Stomach (tissue), 9 donors: Measurements from ENCODE around the gene FAR1. TPM values are rescaled to one million over a fixed set of nuclear protein-coding genes. Genes with fewer than 3 reads are reported as not detected.

Experiments
- DNase-seq, 2 donors: peaks; one replicate each; pipeline versions ENCODE4 v3.0.0 to v3.0.0-alpha.2; 2013 to 2019
- H3K27ac ChIP-seq, 5 donors: fragments of 200-600 bp in 4 of 5; sonication (generic) in 4 of 5; one replicate each; pipeline ENCODE4 v1.5.1; 2013 to 2019; ENCODE audit warnings: mild to moderate bottlenecking in 1 of 5, moderate library complexity in 1 of 5
- H3K27me3 ChIP-seq, 3 donors: fragments of 200-600 bp; sonication (generic); one replicate each; pipeline ENCODE4 v1.5.1; 2017 to 2019; ENCODE audit warnings: mixed run types in 1 of 3
- H3K36me3 ChIP-seq, 4 donors: fragments of 200-600 bp; sonication (generic); 1 replicate in 3 of 4; 2 replicates in 1 of 4; pipeline ENCODE4 v1.5.1; 2016 to 2019
- H3K4me1 ChIP-seq, 4 donors: fragments of 200-600 bp; sonication (generic); one replicate each; pipeline ENCODE4 v1.5.1; 2016 to 2019
- H3K4me3 ChIP-seq, 4 donors: fragments of 200-600 bp; sonication (generic) in 3 of 4; one replicate each; pipeline ENCODE4 v1.5.1; 2016 to 2019; ENCODE audit warnings: mild to moderate bottlenecking in 1 of 4
- H3K9me3 ChIP-seq, 4 donors: fragments of 200-600 bp; sonication (generic); one replicate each; pipeline ENCODE4 v1.5.1; 2016 to 2019
- EP300 ChIP-seq: sonication (generic); formaldehyde crosslinking; IDR thresholded peaks from one replicate; pipeline ENCODE4 v1.6.1; 2017; ENCODE audit warnings: antibody characterized with exemption
- POLR2A ChIP-seq, 4 donors: fragments of 450-650 bp; IDR thresholded peaks; one replicate each; pipeline ENCODE4 v1.6.1; 2016; ENCODE audit warnings: antibody characterized with exemption in 4 of 4, control low read depth in 2 of 4, mild to moderate bottlenecking in 1 of 4, moderate library complexity in 1 of 4
- POLR2AphosphoS5 ChIP-seq, 3 donors: sonication (generic); formaldehyde crosslinking; IDR thresholded peaks; one replicate each; pipeline ENCODE4 v1.6.1; 2016; ENCODE audit warnings: antibody characterized with exemption in 3 of 3
- WGBS, 5 donors: extraction: QIAGEN DNeasy Blood & Tissue Kit in 3 of 5; methylation state at CpG; one replicate each; pipeline versions ENCODE4 v1.1.5 to v1.1.7; 2013 to 2018; 5-methylcytosine and 5-hydroxymethylcytosine counted together
- intact Hi-C: fragments of 100-400 bp; cut with DNase I; formaldehyde crosslinking; loops from one replicate; pipeline ENCODE4 v1.15.1; 2023; ENCODE audit warnings: low total_unique reads
- polyA plus RNA-seq, 3 donors: library from polyadenylated mRNA; stranded (reverse); fragments of 200-250 nt; gene quantifications; one replicate each; pipeline ENCODE4 v1.2.3, GENCODE V29; 2013
- total RNA-seq, 5 donors: library from RNA; depleted of rRNA; stranded (reverse); fragments of >200 nt; gene quantifications; one replicate each; pipeline versions ENCODE4 v1.1.0 to v1.2.3, GENCODE V29; 2014 to 2016
- TF ChIP-seq, protein P1 (sequence below), 7 experiments: fragments of 450-650 bp in 4 of 7; fragments of 200-600 bp in 3 of 7; sonication (generic) in 3 of 7; IDR thresholded peaks; one replicate each; pipeline ENCODE4 v1.5.1; 2016 to 2019; ENCODE audit warnings: antibody characterized with exemption in 7 of 7, control low read depth in 2 of 7, mild to moderate bottlenecking in 1 of 7
- donor health status: healthy with polysubstance abuse.
- donor health status: Bipolar disorder and iron deficiency.
- donor health status: healthy.

The FAR1 gene
- total and polyA plus RNA-seq, 8 donors: 27.0 to 374 (median 90.7) TPM

DNA sequence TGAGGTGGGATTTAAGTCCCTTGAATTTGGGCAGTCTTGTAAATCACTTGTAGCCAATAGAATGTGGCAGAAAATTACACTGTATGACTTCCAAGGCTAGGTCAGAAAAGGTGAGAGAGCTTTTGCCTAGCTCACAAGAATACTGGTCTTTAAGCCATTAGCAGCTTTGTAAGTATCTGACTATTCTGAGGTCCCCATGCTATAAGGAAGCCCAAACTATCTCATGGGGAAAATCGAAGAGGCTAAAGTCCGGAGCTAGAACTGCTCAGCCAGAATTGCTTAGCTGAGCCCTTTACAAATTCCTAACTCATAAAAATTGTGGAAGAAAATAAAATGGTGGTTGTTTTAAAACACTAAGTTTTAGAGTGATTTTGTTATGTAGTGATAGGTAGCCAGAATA lies 13.0 kb downstream of the FAR1 start:
- TF ChIP-seq EP300: no peak
- TF ChIP-seq, protein P1, sequence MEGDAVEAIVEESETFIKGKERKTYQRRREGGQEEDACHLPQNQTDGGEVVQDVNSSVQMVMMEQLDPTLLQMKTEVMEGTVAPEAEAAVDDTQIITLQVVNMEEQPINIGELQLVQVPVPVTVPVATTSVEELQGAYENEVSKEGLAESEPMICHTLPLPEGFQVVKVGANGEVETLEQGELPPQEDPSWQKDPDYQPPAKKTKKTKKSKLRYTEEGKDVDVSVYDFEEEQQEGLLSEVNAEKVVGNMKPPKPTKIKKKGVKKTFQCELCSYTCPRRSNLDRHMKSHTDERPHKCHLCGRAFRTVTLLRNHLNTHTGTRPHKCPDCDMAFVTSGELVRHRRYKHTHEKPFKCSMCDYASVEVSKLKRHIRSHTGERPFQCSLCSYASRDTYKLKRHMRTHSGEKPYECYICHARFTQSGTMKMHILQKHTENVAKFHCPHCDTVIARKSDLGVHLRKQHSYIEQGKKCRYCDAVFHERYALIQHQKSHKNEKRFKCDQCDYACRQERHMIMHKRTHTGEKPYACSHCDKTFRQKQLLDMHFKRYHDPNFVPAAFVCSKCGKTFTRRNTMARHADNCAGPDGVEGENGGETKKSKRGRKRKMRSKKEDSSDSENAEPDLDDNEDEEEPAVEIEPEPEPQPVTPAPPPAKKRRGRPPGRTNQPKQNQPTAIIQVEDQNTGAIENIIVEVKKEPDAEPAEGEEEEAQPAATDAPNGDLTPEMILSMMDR (IDR thresholded peaks at IDR 0.05): no peak
- DNase-seq: no peak
- no peaks in the 10 kb centered on the region for H3K27me3 ChIP-seq
- intact Hi-C loops: no loop called here
- 83 to 95% (median 89%) methylated on average over 2 of the region's 2 CpGs for WGBS, 5 donors
- no peak overlapping the region for H3K4me3 ChIP-seq
- no peaks in the 10 kb centered on the region for H3K9me3 ChIP-seq
- H3K36me3 ChIP-seq: no peaks in the 10 kb centered on the region
- H3K27ac ChIP-seq: no peak overlapping the region
- H3K4me1 ChIP-seq: peaks cover 20 to 94% (median 57%) of the 10 kb centered on the region in 4 donors

DNA sequence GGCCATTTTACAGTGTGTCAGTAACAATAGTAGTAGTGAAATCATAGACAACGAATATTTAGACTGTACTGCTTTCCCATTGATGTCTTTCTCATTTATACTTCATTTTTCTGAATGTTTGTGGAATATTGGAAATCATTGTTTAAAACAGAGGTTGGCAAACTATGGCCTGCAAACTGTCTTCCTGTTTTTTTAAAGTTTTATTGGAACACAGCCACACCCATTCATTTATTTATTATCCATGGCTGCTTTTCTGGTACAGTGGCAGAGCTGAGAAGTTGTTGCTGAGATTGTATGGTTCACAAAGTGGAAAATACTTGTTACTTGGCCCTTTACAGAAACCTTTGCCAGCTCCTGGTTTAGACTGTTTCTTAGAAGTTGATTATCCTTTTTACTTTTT lies 13.7 kb downstream of the FAR1 start:
- Histone ChIP-seq H3K27ac (no peak overlapping the region), H3K27me3 (no peaks in the 10 kb centered on the region), H3K4me3 (no peak overlapping the region), H3K9me3 (no peaks in the 10 kb centered on the region), H3K4me1 (peaks cover 20 to 94% (median 55%) of the 10 kb centered on the region in 4 donors), H3K36me3 (no peaks in the 10 kb centered on the region)
- WGBS, 5 donors: 59 to 80% (median 68%) methylated on average over 1 of the region's 1 CpG
- intact Hi-C loops: no loop called here
- DNase-seq: no peak
- no peak for TF ChIP-seq POLR2AphosphoS5 (IDR thresholded peaks at IDR 0.05)

DNA sequence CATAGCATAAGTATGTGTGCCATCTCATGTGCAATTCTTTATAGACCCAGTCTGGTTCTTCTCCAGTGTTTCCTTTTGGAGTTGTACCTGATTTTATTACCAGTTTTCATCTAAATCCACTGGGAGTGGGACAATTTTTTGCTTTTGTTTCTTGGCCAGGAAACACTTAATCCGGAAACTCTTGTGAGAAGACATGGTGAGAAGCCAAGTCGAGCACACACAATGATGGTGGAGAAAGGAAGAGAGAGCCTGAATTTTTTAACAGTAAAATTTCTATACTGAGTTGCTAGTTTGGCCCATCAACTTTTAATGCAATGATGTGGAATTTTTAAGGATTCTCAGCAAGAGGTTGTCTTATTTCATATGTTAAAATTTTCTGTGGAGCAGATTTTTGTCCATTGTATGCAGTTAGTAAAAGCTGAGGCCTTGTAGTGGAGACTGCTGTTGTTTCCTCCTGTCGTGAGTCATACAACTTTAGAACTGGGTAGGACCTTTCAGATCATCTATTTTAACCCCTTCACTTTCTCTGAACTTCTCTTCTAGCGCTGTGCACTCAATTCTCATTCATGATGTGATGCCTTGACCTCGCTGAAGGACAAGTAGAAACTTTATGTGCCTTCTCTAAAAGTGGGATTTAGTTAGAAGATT lies 17.1 kb downstream of the FAR1 start:
- H3K36me3 ChIP-seq: no peaks in the 10 kb centered on the region
- H3K9me3 ChIP-seq: no peaks in the 10 kb centered on the region
- WGBS, 5 donors: 66 to 71% (median 69%) methylated on average over 5 of the region's 5 CpGs
- TF ChIP-seq, protein P1 (IDR thresholded peaks at IDR 0.05): no peak
- no peak for TF ChIP-seq POLR2A (IDR thresholded peaks at IDR 0.05)
- TF ChIP-seq POLR2AphosphoS5 (IDR thresholded peaks at IDR 0.05): no peak
- TF ChIP-seq EP300: no peak
- intact Hi-C loops: no loop called here
- no peaks in the 10 kb centered on the region for H3K27me3 ChIP-seq
- no peak overlapping the region for H3K4me3 ChIP-seq
- no peak overlapping the region for H3K27ac ChIP-seq
- no peak for DNase-seq
- H3K4me1 ChIP-seq: peaks cover 11 to 70% (median 39%) of the 10 kb centered on the region in 4 donors

DNA sequence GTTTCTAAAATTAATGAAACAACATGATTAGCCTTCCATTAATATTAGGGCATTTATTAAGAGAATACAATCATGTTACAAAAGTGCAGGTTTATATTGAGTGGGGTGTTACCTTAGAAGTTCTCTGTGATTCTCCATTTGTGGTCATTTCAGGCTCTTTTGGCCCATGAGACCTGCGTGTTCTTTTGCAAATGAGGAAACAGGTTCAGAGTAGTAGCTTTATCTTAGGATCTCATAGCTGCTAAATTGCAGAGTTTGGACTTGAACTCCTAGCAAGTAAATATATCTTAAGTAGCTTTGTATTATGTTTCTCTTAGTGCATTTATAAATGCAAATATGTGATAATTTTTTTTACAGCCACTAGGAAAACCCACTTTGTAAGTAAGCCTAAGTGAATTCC lies 18.3 kb downstream of the FAR1 start:
- 28 to 54% (median 45%) methylated on average over 1 of the region's 1 CpG for WGBS, 5 donors

DNA sequence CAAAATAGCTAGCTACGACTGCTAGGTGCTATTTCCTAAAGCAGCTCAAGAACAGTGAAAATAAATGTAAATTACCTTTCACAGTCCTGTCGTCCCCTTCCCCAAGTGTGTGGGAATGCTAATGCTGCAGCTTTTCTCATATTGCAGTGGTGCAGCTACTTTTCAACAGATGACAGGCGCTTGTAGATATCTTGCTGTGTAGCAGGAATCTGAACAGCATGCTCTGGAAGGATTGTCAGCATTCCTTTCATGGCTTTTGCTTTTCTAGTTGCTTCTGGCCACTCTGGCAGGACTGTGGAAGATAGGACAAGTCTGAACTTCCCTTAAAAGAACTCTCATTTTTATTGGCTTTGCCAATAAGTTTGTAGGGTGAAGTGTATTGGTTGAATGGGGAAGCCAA lies 18.8 kb downstream of the FAR1 start:
- 74 to 84% (median 80%) methylated on average over 3 of the region's 3 CpGs for WGBS, 5 donors
- no peak for DNase-seq
- TF ChIP-seq POLR2AphosphoS5 (IDR thresholded peaks at IDR 0.05) (no peak), EP300 (no peak)
- Histone ChIP-seq H3K4me1 (peaks cover 8 to 66% (median 33%) of the 10 kb centered on the region in 4 donors), H3K9me3 (no peaks in the 10 kb centered on the region), H3K4me3 (no peak overlapping the region), H3K27me3 (no peaks in the 10 kb centered on the region), H3K27ac (no peak overlapping the region), H3K36me3 (no peaks in the 10 kb centered on the region)
- intact Hi-C loops: no loop called here

More for the DNA sequence above, 18.3 kb downstream of the FAR1 start:
- Histone ChIP-seq H3K9me3 (no peaks in the 10 kb centered on the region), H3K4me1 (peaks cover 8 to 66% (median 34%) of the 10 kb centered on the region in 4 donors), H3K4me3 (no peak overlapping the region), H3K27me3 (no peaks in the 10 kb centered on the region), H3K27ac (no peak overlapping the region), H3K36me3 (no peaks in the 10 kb centered on the region)
- DNase-seq: no peak
- intact Hi-C loops: no loop called here
- TF ChIP-seq POLR2A (IDR thresholded peaks at IDR 0.05): no peak
- no peak for TF ChIP-seq EP300
- no peak for TF ChIP-seq POLR2AphosphoS5 (IDR thresholded peaks at IDR 0.05)
- TF ChIP-seq, protein P1 (IDR thresholded peaks at IDR 0.05): no peak
